Measurements from ENCODE around the gene PLSCR4.

DNA sequence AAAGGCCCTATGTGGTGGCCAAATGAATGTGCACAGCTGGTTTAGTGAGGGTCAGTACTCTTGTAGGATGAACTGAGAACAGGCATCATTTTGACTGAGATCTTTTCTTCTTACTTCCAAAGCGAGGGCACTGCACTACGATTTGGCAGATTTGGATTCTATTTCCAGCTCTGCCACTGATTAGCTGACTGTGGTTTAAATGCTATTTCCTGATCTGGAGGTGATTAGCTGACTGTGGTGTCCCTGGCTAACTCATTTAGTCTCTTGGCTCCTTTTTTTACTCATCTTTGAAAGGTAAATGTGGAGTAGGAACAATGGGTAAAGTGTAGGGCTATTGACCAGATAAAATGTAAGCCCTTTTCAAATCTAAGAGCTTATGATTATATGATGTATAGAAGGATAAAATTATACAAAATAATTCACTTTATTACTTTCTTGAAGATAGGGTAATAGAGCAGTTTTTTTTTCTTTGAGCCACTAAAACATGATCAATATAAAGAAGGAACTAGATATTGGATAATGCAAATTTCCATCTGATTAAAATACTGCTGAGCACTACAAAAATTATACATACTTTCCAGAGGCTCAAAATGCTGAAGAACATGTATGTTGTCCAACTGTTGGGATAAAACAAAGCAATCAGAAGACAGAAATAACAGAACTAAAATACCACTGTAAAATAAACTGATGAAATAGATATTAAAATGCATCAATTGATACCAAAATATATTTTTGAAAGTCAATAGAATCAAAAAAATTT lies 50.3 kb downstream of the PLSCR4 start:
- TF ChIP-seq EZH2phosphoT487 (IDR thresholded peaks at IDR 0.05; ENCODE audit: borderline replicate concordance, low read depth, low read length), result no peak
- TF ChIP-seq, protein P1, sequence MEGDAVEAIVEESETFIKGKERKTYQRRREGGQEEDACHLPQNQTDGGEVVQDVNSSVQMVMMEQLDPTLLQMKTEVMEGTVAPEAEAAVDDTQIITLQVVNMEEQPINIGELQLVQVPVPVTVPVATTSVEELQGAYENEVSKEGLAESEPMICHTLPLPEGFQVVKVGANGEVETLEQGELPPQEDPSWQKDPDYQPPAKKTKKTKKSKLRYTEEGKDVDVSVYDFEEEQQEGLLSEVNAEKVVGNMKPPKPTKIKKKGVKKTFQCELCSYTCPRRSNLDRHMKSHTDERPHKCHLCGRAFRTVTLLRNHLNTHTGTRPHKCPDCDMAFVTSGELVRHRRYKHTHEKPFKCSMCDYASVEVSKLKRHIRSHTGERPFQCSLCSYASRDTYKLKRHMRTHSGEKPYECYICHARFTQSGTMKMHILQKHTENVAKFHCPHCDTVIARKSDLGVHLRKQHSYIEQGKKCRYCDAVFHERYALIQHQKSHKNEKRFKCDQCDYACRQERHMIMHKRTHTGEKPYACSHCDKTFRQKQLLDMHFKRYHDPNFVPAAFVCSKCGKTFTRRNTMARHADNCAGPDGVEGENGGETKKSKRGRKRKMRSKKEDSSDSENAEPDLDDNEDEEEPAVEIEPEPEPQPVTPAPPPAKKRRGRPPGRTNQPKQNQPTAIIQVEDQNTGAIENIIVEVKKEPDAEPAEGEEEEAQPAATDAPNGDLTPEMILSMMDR (conservative IDR thresholded peaks at IDR 0.05; ENCODE audit: low read length), result no peak

All from OCI-LY7 (cell line).